AG04450 (cell line): ENCODE measurements around the gene TBX3. TPM values are rescaled to one million over a fixed set of nuclear protein-coding genes. Genes with fewer than 3 reads are reported as not detected.

ENCODE experiments used
- CTCF ChIA-PET: fragments of 300-600, 350-600 bp; formaldehyde crosslinking; extraction: SDS; loops from one replicate; lab custom pipeline; 2022; ENCODE audit warnings: antibody characterized with exemption, inconsistent platforms; lab: Charles Lee
- POLR2A ChIA-PET: fragments of 350-600 bp; formaldehyde crosslinking; extraction: SDS; loops from one replicate; lab custom pipeline; 2021; ENCODE audit warnings: antibody characterized with exemption, inconsistent platforms; lab: Yijun Ruan, JAX
- DNase-seq: peaks from one replicate; pipeline ENCODE4 v3.0.0-alpha.2; 2011; ENCODE audit warnings: low read depth, low spot score
- H3K27ac ChIP-seq: one replicate; pipeline ENCODE4 v1.5.1; 2012; ENCODE audit warnings: low read depth, low read length, control low read depth
- H3K27me3 ChIP-seq: one replicate; pipeline ENCODE4 v1.6.0; 2012; ENCODE audit warnings: low read length; ENCODE audit not compliant: control insufficient read depth, insufficient read depth
- H3K4me3 ChIP-seq: 2 replicates; pipeline ENCODE4 v1.5.1; 2011; ENCODE audit warnings: mild to moderate bottlenecking, low read depth, low read length, control low read depth
- H3K9me3 ChIP-seq: 2 replicates; pipeline ENCODE4 v1.5.1; 2012; ENCODE audit warnings: low read length; ENCODE audit not compliant: control insufficient read depth, insufficient read depth
- polyA plus RNA-seq: library from polyadenylated mRNA; depleted of rRNA; stranded (reverse); fragments of >200 nt; gene quantifications from 2 replicates; pipeline ENCODE4 v1.2.3, GENCODE V29; 2011
- TF ChIP-seq, protein P1 (sequence below): IDR thresholded peaks from 2 replicates; pipeline ENCODE4 v1.5.1; 2011; ENCODE audit warnings: low read depth, low read length, control low read depth, inconsistent platforms

TBX3 gene
- polyA plus RNA-seq, 1 experiment: 54.8 TPM

DNA sequence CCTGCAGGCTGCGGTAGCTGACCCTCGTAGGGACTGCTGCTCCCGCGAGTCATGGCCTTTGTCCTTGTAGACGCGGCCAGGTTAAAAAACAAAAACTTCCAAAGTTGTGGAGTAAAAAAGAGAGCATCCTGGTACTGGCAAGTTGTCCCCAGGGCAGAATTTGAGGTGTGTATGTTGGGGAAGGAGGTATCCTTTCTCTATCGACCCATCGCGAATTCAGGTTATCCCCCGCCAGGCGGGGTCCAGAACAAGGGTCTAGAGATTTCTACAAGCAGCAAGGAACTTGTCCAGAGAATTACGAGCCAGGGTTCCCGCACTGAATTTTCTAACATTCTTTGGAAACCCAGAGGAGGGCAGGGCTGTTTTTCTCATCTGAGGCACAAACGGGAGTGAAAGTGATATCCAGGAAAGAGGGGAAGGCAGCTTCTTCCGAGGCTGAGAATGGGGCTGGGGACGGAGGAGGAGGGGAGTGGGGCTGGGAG is 16.3 kb downstream of the TBX3 start:
- no peaks in the 10 kb centered on the region for H3K27me3 ChIP-seq
- no peak for DNase-seq
- TF ChIP-seq, protein P1, sequence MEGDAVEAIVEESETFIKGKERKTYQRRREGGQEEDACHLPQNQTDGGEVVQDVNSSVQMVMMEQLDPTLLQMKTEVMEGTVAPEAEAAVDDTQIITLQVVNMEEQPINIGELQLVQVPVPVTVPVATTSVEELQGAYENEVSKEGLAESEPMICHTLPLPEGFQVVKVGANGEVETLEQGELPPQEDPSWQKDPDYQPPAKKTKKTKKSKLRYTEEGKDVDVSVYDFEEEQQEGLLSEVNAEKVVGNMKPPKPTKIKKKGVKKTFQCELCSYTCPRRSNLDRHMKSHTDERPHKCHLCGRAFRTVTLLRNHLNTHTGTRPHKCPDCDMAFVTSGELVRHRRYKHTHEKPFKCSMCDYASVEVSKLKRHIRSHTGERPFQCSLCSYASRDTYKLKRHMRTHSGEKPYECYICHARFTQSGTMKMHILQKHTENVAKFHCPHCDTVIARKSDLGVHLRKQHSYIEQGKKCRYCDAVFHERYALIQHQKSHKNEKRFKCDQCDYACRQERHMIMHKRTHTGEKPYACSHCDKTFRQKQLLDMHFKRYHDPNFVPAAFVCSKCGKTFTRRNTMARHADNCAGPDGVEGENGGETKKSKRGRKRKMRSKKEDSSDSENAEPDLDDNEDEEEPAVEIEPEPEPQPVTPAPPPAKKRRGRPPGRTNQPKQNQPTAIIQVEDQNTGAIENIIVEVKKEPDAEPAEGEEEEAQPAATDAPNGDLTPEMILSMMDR: no peak
- POLR2A ChIA-PET: interaction anchor here (0.8 to 6.6 kb wide), 4 partner anchors 9 to 1085 kb away, joined by 3 to 138 read pairs (median 6); partner anchors contain the start of gene TBX3
- CTCF ChIA-PET: interaction anchor here (0.5 to 2.5 kb wide), 23 partner anchors 9 to 1849 kb away, joined by 3 to 21 read pairs (median 4); no protein-coding TSS in a partner anchor
- peak overlapping the region; percentile 59 for H3K4me3 ChIP-seq
- H3K9me3 ChIP-seq: peaks cover 16% of the 10 kb centered on the region; the same call in 1 of the 2 replicates
- H3K27ac ChIP-seq: peak overlapping the region; percentile 95

DNA sequence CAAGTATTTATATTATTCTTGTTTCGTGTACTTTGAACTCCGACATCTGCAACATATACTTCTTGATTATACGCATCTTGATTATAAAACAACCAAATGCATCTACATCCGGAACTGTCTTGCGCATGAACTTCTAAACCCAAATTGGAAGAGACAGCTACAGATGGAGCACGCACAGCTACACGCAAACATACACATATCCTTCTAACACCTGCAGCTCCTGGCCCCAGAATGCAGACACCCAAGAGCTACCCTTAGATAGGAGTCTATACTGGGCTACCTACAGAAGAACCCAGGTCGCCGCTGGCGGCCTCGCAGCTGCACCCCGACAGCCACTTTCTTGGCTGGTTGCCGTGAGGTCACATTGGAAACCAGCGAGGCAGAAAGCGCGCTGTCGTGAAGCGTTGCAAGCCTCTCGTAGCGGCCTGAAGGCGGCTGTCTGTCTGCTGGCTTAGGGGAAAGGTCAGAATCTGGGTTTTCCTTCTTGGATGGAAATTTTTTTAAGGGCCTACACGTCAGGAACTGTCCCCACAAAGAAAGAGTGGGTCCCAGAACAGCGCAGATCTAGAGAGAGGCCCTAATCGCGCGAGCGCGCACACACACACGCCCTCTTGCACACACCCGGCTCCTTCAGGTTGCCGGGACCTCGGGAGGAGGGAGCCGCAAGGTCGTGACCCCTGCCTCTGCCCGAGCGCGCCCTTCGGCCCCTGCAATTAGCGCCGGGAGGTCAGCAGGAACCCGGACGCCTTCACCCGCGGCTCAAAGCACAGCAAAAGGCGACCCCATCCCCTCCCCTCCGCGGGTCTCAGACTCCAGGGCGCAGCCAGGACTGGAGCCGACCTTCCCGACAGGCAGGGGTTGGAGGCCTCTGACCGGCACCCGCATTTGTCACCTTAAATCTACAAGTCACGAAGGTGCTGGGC is 17.0 kb downstream of the TBX3 start:
- no peak for DNase-seq
- H3K4me3 ChIP-seq: no peak overlapping the region

DNA sequence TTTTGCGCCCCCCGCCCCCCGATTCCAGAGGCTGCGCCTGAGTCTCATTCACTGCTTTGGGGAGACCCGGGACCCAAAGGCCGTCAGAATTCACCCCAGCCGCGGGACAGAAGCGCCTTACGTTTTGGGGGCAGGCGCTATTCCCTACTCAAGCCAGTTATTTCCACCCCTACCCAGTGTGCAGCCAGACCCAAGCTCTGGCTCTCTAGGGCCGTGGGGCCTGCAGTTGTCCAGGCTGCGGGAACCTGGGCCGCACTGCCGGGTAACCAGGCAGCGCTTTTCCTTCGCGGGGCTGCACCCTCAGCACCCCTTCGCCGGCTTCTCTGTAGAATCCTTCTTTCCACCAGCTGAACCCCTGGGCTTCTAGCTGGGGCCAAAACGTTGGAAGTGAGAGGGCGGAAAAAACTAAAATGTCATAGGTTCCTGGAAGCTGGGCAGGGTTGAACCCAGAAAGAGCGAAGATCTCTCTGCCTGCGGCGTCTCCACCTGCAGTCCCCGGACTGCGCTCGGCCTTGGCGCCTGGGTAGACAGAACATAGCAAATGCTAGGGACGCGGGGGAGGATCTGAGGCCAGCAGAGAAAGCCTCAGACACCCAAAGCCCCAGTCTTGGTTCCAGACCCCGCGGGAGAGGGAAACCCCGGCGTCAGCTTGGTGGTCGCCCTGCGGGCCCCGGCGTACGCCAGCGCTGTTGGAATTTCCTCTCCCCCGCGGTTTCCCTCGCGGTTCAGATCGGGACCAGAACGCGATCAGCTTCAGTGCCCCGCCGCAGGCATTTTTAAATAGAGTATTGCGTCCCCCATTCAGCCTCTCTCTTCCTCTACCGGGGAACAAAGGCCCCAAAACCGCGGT is 18.3 kb downstream of the TBX3 start:
- H3K4me3 ChIP-seq: no peak overlapping the region
- H3K9me3 ChIP-seq: peaks cover 16% of the 10 kb centered on the region; the same call in 1 of the 2 replicates
- no peak overlapping the region for H3K27ac ChIP-seq
- CTCF ChIA-PET: interaction anchor here (1.7 to 6.6 kb wide), 3 partner anchors 685 to 1252 kb away, joined by 5 to 75 read pairs (median 11); no protein-coding TSS in a partner anchor
- POLR2A ChIA-PET: no interaction called here
- TF ChIP-seq, protein P1: no peak
- DNase-seq: no peak
- no peaks in the 10 kb centered on the region for H3K27me3 ChIP-seq

More for the DNA sequence above, 17.0 kb downstream of the TBX3 start:
- Histone ChIP-seq H3K27me3 (no peaks in the 10 kb centered on the region), H3K27ac (no peak overlapping the region), H3K9me3 (peaks cover 16% of the 10 kb centered on the region; the same call in 1 of the 2 replicates)
- POLR2A ChIA-PET: interaction anchor here (6.6 kb wide), 1 partner anchor 18 kb away, joined by 138 read pairs; the partner anchor contains the start of gene TBX3
- TF ChIP-seq, protein P1: no peak
- CTCF ChIA-PET: interaction anchor here (0.5 to 6.6 kb wide), 27 partner anchors 11 to 1850 kb away, joined by 3 to 75 read pairs (median 5); no protein-coding TSS in a partner anchor

DNA sequence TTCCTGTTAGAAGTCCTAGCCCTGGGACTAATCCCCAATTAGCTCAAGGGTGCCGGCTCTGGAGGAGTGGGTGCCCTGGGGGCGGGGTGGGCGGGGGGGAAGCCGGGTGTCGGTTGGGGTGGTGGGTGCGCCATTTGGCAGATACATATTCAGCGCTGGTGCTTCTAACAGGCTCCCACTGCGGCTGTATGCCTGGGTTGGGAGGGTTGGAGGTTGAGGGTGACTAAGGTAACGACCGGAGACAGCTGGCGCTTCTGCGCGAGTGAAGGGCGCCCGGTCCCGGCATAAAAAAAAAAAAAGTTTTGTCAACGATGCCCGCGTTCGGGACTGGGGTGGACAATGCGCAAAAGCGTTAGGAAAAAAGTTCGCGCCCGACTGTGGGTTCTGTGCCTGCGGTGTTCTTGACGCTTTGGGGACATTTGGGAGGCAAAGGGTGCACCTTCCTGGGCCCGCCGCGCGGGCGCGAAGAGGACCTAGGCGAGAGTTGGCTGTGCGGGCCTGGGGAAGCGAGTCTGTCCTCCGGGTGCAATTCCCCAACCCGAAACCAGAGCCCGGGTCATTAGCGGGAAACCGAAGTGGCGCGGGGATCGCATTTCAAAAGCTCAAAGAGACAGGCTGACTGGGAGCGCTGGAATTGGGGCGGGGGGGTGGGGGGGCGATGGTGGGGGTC is 19.2 kb downstream of the TBX3 start:
- H3K4me3 ChIP-seq: no peak overlapping the region
- POLR2A ChIA-PET: no interaction called here
- peaks cover 16% of the 10 kb centered on the region; the same call in 1 of the 2 replicates for H3K9me3 ChIP-seq
- TF ChIP-seq, protein P1: no peak
- no peak overlapping the region for H3K27ac ChIP-seq
- no peak for DNase-seq
- CTCF ChIA-PET: interaction anchor here (0.6 to 6.6 kb wide), 5 partner anchors 473 to 1253 kb away, joined by 3 to 75 read pairs (median 5); no protein-coding TSS in a partner anchor
- no peaks in the 10 kb centered on the region for H3K27me3 ChIP-seq
